HG02571 (cell line): Measurements from ENCODE around the gene PACS2.

ENCODE experiments used
- ATAC-seq: cut with Tn5 transposase; IDR thresholded peaks from one replicate; pipeline ENCODE4 v1.9.1; 2021; ENCODE audit warnings: mild to moderate bottlenecking, moderate library complexity; ENCODE audit not compliant: unreplicated experiment

PACS2 gene

DNA sequence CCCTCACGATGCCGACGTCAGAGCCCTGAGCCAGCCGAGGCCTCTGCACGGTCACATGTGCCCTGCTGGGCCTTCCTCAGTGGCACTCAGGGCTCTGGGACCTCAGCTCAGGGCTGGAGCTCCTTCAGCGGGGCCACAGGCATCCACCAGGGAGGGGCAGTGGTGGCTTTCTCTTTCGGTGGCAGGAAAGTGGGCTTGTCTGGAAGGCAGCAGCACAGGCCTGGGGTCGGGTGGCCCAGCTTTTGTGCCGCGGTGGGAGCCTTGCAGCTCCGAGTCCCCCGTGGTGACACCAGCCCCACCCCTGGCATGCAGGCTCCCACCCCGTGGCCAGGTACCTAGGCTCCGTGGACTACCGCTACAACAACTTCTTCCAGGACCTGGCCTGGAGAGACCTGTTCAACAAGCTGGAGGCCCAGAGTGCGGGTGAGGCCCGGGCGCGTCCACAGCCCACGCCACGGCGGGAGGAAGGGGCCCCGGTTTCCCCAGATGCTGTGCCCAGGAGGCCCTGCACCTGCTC is 69.6 kb downstream of the PACS2 start:
- ATAC-seq = no peak

DNA sequence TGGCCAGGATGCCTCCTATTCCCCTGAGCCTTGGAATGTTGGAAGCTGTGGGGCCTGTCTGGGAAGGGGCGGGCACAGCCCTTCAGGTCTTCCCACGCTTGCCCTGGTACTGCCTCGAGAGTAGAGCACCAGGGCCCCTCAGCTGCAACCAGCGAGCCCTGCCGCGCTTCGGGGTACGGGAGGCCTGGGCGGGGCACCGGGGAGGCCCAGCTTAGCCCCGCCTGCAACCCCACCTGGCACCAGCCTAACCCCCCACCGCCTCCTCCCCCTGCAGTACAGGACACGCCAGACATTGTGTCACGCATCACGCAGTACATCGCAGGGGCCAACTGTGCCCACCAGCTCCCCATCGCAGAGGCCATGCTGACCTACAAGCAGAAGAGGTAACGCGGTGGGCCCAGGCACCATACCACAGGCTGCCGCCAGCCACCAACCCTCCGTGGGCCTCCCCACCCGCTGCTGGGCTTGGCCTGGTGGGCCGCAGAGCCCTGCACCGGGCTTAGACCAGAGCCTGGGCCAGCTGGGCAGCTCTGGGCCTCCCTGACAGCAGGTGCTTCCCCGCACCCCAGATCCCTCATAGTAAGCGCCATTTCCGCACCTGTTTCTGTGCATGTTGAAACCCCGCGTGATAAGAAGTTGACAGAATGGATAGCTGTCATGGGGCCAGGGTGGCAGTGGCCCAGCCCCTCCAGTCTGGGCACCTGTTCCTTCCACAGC is 70.2 kb downstream of the PACS2 start:
- ATAC-seq = no peak

DNA sequence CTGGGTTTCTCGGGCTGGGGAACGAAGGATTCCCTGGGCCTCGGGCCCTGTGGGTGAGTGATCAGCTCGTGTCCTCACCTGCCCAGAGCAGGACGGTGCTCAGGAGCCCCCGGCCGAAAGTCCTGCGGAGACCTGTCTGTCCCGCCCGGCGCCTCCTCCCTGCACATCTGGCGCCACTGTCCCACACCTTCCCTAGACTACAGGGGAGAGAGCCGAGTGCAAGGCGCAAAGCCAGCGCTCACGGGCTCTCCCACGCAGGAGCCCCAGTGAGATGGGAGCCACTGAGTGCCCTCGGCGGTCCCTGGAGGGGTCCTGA is 70.7 kb downstream of the PACS2 start:
- ATAC-seq = no peak

DNA sequence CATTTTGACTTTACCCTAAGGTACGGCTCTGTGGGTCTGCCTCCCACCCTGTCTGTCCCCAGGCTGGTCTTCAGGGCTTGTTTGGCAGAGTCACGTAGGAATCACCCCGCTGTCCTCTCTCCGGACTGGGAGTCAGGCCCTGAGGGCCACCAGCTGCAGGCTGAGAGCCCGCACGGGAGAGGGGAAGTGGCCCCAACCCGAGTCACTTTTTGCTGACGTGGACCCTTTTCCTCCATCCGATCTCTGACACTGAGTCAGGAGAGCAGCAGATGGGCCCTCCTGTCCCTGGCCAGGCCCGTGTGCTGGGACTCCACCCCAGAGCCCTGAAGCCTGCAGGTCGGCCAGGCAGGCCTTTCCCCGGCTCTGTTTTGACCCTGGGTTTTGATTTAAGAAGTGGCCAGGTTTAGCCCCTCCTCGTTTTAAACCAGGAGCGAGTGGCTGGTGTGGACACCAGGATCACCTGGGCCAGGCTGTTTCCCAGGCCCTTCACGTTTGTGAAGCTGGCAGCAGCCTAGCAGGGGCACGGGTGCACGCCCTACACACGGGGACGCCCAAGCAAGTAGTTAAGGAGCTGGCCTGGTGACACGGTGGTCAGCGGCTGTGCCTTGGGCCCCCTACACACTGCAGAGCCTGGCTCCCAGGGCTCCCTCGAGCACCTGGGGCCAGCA is 71.3 kb downstream of the PACS2 start:
- no peak for ATAC-seq

DNA sequence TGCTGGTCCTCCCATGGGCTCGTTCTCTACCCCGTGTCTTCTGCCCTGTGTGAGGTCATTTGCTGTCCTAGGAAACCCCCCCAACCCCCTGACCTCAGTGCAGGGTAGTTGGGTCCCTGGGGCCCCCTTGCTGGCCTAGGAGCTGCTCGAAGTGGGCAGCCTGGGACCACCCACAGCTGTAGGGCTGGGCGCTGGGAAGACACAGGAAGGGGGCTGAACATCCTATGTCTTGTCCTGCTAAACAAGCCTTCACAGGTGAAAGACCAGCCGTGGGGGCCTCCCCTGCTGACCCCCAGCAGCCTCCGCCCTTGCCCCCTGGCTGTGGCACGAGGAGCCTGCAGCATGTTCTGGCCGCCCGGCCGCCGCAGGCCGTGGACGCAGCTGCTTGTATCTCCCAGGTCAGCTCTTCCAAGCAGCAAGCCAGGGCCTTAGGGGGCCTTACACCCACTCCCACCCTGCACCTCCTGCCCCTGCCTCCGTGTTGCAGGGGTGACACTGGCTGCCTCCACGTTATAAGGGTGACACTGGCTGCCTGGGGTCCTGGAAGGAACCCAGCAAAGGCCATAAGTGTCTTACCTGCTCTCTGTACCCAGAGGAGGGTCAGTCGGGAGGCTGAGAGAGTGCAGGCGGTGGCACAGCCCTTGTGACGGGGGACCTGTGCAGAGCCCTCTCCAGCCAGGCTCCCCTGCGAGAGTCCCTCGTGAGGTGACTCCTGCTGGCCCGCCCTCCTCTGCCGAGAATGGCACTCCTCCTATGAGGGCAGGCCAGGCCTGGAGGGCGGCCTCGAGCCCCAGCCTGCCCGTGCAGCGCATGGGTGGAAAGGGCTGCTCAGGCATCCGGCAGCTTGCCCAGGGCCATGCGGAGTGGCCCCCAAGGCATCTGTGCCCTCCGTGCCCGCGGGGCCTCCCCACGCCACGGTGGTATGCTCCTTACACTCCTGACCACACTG is 72.3 kb downstream of the PACS2 start:
- no peak for ATAC-seq

DNA sequence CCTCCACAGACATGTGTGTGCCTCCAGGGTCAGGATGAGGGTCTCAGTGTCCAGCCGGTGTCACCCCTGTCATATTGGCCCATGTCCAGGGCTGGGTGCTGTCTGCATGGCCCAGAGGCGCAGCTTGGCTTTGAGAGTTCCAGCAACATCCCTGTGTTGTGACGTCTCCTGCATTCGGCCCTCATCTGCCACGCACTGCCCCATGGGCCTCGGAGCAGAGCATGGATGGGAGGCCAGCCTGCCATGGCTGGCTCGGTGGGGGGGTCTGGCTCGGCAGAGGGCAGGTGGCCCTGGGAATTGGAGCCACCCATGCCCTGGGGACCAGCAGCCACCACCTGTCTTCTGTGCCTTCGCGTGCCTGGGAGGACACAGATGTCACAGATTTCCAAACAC is 73.0 kb downstream of the PACS2 start:
- ATAC-seq = no peak

DNA sequence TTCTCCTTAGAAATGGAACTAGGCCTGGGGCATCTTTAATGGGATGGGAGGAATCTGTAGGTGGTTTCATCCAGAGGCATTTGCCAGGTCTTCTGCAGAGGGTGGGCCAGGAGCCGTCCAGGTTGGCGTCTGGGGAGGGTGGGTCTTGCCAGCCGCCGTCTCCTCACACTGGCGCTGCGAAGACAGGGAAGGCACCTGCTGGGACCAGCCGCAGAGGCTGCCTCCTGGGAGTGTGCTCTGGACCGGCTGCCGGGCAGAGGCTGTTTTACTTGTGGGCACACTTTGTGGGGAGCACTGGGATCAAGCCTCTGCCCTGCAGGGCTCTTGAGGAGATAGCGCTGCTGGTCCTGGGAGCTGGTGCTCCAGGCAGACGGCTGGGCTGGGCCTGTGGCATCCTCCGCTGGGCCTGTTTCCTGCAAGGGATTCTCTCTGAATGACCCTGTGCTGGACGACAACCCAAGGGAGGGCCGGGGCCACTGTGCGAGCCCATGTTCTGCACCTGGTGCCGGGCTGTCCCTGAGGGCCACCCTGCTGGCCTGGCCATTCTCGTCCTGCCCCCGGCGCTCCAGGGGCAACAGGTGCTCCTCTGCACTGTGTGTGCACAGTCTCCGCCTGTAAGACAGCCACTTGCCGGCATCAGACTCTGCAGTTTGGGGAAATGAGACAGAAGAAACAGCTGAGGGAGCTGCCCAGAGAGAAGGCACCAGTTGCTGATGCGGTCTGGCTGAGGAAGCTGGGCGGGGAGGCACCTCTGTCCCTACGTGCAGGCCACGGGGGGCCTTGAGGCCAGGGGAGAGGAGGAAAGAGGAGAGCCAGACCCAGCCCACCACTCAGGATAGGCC is 73.8 kb downstream of the PACS2 start:
- no peak for ATAC-seq

DNA sequence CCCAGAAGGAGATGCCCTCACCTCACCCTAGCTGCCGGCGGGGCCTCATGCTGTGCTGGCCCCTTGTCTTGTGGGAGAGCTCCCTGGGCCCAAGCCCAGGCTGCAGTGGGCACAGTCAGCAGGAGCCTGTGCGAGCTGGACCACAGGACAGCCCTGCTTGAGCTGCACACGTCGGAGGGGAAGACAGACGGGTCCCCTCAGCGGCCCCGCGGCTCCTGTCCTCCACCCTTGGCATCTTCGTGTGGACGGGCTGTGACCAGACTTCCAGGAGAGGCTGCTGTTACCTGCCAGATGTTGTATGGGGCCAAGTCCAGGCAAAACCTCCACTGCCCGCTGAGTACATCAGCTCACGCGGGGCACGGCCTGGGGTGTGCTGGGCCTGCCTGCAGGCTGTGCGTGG is 74.4 kb downstream of the PACS2 start:
- no peak for ATAC-seq

DNA sequence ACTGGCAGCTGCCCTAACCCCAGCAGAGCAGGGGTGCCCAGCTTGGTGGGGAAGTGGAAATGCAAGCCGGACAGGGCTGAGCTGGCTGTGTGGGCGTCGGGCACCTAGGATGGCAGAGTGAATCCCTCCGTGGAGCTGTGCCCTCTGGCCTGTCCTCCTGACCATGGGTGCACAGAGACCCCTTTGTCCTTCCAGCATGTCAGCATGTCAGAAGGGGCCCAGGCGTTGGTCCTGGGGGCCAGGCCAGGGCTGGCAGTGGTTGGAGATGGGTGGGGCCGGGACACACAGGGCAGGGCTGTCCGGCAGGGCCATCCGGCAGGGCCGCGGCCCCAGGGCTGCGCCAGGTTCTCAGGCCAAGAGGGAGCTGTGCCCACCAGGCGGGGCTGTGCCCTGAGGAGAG is 75.0 kb downstream of the PACS2 start:
- no peak for ATAC-seq

DNA sequence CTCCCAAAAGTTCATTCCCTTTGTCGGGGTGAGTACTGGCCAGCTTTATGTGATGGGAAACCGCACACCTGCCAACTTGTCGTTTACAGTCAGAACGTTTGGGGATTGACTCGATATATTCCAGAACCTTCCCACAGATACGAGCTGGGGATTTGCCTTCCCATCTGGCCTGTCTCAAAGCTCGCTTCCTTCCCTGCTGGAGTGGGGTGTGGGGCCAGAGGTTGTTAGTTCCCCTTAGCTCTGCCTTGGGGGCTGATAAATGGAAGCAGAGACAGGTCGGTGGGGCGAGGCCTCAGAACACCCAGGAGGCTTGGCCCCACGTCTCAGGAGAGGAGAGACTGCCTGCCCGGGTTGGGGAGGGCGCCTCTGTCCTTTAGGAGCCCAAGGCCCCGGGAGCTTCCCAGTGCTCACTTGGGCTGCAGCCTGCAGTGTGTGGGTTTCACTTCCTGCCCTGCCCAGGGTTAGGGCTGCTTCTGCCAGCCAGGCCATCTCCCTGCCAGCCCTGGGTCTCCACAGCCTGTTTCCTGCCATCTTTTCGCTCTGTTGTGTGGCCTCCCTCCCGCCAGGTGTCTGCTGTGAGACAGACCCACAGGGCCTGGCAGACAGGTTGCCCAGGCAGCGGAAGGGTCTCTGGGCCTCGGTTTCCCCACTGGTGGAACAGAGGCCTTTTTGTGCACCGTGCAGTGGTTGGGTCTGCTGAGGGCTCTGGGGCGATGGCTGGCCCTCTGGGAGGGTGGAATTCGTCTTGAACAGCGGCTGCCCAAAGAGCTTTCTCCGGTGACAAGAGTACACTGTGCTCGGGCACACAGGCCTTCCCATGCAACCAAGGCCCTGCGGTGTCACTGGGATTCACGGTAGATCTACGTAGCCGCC is 75.7 kb downstream of the PACS2 start:
- no peak for ATAC-seq

DNA sequence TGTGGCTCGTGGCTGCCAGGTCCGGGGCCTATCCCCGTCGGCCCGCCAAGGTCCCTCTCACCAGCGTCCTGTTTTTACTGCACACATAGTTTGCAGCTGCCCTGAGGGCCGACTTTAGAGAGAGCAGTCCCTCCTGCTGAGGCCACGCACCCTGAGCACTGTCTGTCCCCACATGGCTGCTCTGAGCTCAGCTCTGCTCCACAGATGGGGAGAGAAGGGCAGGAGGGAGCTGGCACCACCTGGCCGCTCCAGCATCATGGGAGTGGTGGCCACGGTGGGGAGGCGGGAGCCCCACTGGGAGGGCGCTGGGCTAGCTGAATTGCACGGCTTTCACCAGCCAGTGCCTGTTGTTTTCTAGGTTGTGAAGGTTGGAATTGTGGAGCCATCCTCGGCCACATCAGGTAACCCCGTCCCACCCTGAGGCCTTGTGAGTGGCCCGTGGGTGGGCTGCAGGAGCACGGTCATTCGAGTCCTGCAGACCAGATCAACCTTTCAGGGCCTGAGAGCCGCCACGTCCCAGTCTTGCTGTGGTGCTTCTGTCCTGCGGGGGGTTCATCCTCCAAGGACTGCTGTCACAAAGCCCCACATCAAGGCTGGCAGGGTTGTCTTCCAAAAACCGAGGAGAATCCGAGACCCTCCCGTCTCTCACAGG is 76.4 kb downstream of the PACS2 start:
- ATAC-seq = no peak

DNA sequence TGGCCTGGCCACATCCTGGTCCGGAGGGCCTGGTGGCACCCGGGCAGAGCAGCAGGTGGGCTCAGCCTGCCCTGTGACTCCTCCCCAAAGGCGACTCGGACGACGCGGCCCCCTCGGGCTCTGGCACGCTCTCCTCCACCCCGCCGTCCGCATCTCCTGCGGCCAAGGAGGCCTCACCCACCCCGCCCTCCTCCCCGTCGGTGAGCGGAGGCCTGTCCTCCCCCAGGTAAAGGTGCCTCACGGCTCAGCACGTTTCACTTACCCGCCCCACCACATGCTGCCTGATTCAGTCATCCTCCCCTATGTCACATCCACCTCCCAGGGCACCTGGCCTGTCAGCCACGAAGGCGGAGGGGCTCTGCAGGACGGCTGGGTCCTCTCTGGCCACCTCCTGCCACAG is 77.0 kb downstream of the PACS2 start:
- ATAC-seq = no peak

DNA sequence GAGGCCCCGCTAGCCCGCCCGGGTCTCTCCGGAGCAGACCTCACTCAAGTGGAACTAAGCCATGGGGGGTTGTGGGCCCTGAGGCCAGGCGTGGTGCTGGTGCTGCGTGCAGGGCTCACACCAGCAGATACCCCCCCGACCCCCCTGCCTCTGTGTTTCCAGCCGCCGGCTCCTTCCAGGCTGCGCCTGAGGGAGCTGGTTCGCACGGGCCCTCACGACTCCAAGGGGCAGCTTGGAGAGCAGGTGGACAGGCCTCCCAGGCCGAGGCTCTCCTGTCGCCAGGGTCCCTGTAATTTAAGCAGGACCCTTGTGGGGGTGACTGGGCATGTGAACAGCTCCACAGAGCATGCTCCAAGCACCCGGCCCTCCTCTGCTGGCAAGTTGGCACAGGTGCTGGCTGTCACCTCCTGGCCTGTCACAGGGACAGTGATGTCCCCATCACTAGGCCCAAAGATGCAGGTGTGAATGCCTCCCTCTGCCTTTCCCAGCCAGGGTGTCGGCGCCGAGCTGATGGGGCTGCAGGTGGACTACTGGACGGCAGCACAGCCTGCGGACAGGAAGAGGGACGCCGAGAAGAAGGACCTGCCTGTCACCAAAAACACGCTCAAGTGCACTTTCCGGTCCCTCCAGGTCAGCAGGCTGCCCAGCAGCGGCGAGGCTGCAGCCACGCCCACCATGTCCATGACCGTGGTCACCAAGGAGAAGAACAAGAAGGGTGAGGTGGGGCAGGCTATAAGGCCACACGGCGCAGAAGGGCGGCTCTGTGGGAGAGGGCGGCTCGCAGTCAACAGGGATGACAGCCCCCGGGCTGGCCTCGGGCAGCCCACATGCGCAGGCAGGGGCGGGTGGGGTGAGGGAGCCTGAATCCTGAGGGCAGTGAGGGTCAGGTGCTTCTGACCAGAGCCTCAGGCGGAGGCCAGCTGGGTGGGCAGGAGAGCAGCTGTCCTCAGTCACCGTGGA is 77.9 kb downstream of the PACS2 start:
- no peak for ATAC-seq

DNA sequence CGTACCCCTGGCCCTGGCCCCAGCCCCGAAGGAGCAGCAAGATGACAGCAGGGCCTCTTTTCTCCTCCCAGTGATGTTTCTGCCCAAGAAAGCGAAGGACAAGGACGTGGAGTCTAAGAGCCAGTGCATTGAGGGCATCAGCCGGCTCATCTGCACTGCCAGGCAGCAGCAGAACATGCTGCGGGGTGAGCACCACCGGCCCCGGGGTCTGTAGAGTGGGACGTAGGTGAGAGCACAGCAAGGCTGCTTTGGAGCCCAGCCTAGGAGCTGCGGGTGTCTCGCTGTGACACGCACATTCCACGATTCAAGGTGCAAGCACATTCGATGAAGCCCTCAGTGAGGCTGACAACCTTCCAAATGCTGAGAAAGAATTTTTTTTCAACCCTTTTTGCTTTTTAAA is 78.6 kb downstream of the PACS2 start:
- ATAC-seq = no peak

DNA sequence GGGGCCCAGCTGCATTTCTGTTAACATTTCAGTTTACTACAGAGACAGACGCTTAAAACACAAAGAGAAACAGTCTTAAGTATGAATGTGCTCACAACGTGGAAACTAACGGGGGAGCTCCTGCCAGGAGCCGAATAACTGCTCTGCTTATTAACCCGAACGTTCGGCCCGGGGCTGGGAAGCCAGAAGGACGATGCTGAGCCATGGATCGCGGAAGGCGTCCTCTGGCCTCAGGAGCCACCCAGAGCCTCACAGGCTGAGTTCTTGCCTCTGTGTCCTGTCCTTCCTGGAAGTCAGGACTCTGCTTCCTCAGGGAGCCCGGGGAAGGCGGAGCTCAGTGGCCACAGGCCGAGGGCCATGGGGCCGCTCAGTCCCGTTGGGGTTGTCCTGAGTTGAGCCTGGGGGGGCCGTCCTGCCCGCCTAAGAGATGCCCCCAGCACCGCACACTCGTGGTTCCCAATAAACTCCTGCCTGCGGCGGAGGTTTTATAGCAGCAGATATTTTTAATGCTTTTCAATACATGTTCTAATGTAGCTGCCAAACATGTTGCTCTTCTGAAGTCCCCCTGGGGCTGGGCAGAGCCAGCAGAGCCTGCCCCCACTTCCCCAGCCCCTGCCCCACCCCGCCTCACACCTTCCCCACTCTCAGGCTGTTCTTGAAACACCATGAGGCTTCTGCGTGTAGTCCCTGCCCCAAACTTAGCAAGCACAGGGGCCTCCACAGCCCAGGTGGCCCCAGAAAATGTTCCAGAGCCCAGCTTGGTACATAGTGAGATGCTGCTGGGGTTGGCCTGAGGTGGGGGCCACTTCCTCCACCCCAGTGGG is 80.4 kb downstream of the PACS2 start:
- ATAC-seq = no peak

DNA sequence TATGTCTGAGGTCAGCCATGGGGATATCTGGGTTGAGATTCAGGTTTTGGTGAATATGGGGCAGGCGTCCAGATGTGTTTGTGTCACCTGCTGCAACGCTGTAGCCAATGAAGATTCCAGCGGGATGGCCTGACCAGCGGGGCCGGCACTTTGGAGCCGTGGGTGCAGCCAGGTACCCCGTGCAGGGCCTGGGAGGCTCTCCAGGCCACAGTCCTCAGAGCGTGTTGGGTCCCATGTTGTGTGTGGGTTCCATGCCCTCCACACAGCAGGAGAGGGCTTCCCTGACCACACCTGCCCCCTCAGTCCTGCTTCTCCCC is 80.9 kb downstream of the PACS2 start:
- ATAC-seq = no peak

DNA sequence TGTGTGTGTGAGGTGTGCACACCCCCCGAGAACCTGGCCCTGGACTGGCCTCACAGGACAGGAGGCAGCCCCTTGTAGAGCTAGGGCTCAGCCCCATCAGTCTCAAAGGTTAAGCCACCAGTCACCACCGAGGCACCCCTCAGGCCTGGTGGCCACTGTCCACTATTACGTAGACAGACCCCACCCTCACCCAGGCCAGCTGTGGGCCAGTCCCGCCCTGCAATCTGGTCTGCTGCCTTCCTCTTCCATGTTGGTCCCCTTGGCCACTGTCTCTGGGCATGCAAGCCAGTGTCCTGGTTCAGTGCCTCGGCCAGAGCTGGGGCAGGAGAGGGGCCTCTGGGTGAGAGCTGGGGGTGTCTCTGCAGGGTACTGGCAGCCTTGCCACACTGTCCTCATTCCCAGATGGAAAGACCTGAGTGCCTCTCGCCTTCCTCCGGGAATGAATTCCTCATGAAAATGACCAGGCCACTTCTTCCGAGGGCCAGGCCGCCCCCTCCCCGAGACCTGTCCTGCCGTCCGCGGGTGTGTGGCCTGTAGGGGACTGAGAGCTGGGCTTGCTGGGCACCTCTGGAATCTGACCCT is 82.9 kb downstream of the PACS2 start:
- ATAC-seq = no peak
